Measurements from ENCODE around the gene ZSCAN5B.
"Not testable (repeated sequence)": the region's sequence is repeated elsewhere in the genome, so short reads cannot be mapped to it uniquely, and the experiment has no call there.

ZSCAN5B gene

GRCh38 chr19:56207581-56207980, 10.0 kb upstream of the ZSCAN5B start:
- not testable (repeated sequence) for H3K36me3 ChIP-seq (ENCODE audit: control insufficient read depth in 1 of 2, insufficient read depth in 2 of 2, low read length in 2 of 2); H3K18ac ChIP-seq (ENCODE audit: low read length); H3K4ac ChIP-seq (ENCODE audit: low read depth, low read length); H4K8ac ChIP-seq (ENCODE audit: low read depth, low read length); H3K79me1 ChIP-seq (ENCODE audit: low read length); H2BK5ac ChIP-seq (ENCODE audit: low read depth, low read length, poor library complexity); H2BK120ac ChIP-seq (ENCODE audit: insufficient read depth, low read length, poor library complexity); H2AK5ac ChIP-seq (ENCODE audit: low read length); H3K4me2 ChIP-seq (ENCODE audit: low read length); H2AFZ ChIP-seq (ENCODE audit: insufficient read depth, low read length, poor library complexity); H3K9ac ChIP-seq (ENCODE audit: low read length); H3K27ac ChIP-seq (ENCODE audit: low read depth, low read length); H3K4me3 ChIP-seq (ENCODE audit: low read depth, low read length); H4K12ac ChIP-seq (ENCODE audit: low read depth, low read length); H4K91ac ChIP-seq (ENCODE audit: low read depth, low read length); H3K27me3 ChIP-seq (ENCODE audit: insufficient read depth, low read length); DNase-seq; H3K9me3 ChIP-seq (ENCODE audit: insufficient read depth, low read depth, low read length); H3K23ac ChIP-seq (ENCODE audit: low read length); H2BK12ac ChIP-seq (ENCODE audit: low read length); H3K79me2 ChIP-seq (ENCODE audit: control insufficient read depth, insufficient read depth, low read length, poor library complexity); H3K4me1 ChIP-seq (ENCODE audit: control insufficient read depth in 1 of 2, insufficient read depth in 2 of 2, low read length in 2 of 2); H3K14ac ChIP-seq (ENCODE audit: low read length)
- no CpG with 5 or more reads among the region's 5 CpGs for WGBS (ENCODE audit: extremely low coverage, insufficient coverage, insufficient read length)

- Histone ChIP-seq H3K18ac (ENCODE audit: low read length) (no peak within 1 kb of the TSS), H2BK5ac (ENCODE audit: low read depth, low read length, poor library complexity) (no peak within 1 kb of the TSS), H4K91ac (ENCODE audit: low read depth, low read length) (no peak within 1 kb of the TSS), H3K4me3 (ENCODE audit: low read depth, low read length) (no peak within 1 kb of the TSS), H3K36me3 (ENCODE audit: control insufficient read depth in 1 of 2, insufficient read depth in 2 of 2, low read length in 2 of 2) (no peaks in the 10 kb centered on the region), H3K9me3 (ENCODE audit: insufficient read depth, low read depth, low read length) (no peaks in the 10 kb centered on the region), H2BK120ac (ENCODE audit: insufficient read depth, low read length, poor library complexity) (no peak within 1 kb of the TSS), H2AK5ac (ENCODE audit: low read length) (no peak within 1 kb of the TSS), H3K79me1 (ENCODE audit: low read length) (no peaks in the 10 kb centered on the region), H2AFZ (ENCODE audit: insufficient read depth, low read length, poor library complexity) (no peak within 1 kb of the TSS), H3K9ac (ENCODE audit: low read length) (no peak within 1 kb of the TSS), H4K12ac (ENCODE audit: low read depth, low read length) (no peak within 1 kb of the TSS), H3K79me2 (ENCODE audit: control insufficient read depth, insufficient read depth, low read length, poor library complexity) (no peaks in the 10 kb centered on the region), H2BK12ac (ENCODE audit: low read length) (no peak within 1 kb of the TSS), H3K4ac (ENCODE audit: low read depth, low read length) (no peak within 1 kb of the TSS), H3K4me2 (ENCODE audit: low read length) (no peak within 1 kb of the TSS), H3K27me3 (ENCODE audit: insufficient read depth, low read length) (no peaks in the 10 kb centered on the region), H3K27ac (ENCODE audit: low read depth, low read length) (no peak within 1 kb of the TSS), H3K23ac (ENCODE audit: low read length) (no peak within 1 kb of the TSS), H4K8ac (ENCODE audit: low read depth, low read length) (no peak within 1 kb of the TSS), H3K4me1 (ENCODE audit: control insufficient read depth in 1 of 2, insufficient read depth in 2 of 2, low read length in 2 of 2) (no peaks in the 10 kb centered on the region), H3K14ac (ENCODE audit: low read length) (no peak within 1 kb of the TSS)
- WGBS (ENCODE audit: extremely low coverage, insufficient coverage, insufficient read length): no CpG with 5 or more reads among the region's 3 CpGs
- DNase-seq: no peak
These were observed 4.4 kb upstream of the ZSCAN5B start, which contains the start of gene ZSCAN5C for GRCh38 chr19:56201973-56202372. Gene ZSCAN5C (plus strand): TSS chr19:56202273. CDS start chr19:56205914, 3,641 bp downstream.

GRCh38 chr19:56199687-56200086, 2.1 kb upstream of the ZSCAN5B start:
- Histone ChIP-seq H2BK5ac (ENCODE audit: low read depth, low read length, poor library complexity) (no peak overlapping the region), H2AK5ac (ENCODE audit: low read length) (no peak overlapping the region), H3K9me3 (ENCODE audit: insufficient read depth, low read depth, low read length) (no peaks in the 10 kb centered on the region), H3K14ac (ENCODE audit: low read length) (no peak overlapping the region), H3K4me2 (ENCODE audit: low read length) (no peak overlapping the region), H3K4me1 (ENCODE audit: control insufficient read depth in 1 of 2, insufficient read depth in 2 of 2, low read length in 2 of 2) (no peaks in the 10 kb centered on the region), H3K18ac (ENCODE audit: low read length) (no peak overlapping the region), H3K36me3 (ENCODE audit: control insufficient read depth in 1 of 2, insufficient read depth in 2 of 2, low read length in 2 of 2) (no peaks in the 10 kb centered on the region), H3K4ac (ENCODE audit: low read depth, low read length) (no peak overlapping the region), H3K79me1 (ENCODE audit: low read length) (no peaks in the 10 kb centered on the region), H3K79me2 (ENCODE audit: control insufficient read depth, insufficient read depth, low read length, poor library complexity) (no peaks in the 10 kb centered on the region), H3K4me3 (ENCODE audit: low read depth, low read length) (no peak overlapping the region), H4K8ac (ENCODE audit: low read depth, low read length) (no peak overlapping the region), H3K27ac (ENCODE audit: low read depth, low read length) (no peak overlapping the region), H4K91ac (ENCODE audit: low read depth, low read length) (no peak overlapping the region), H2BK12ac (ENCODE audit: low read length) (no peak overlapping the region), H3K9ac (ENCODE audit: low read length) (no peak overlapping the region), H4K12ac (ENCODE audit: low read depth, low read length) (no peak overlapping the region), H3K23ac (ENCODE audit: low read length) (no peak overlapping the region), H2AFZ (ENCODE audit: insufficient read depth, low read length, poor library complexity) (no peak overlapping the region), H2BK120ac (ENCODE audit: insufficient read depth, low read length, poor library complexity) (no peak overlapping the region), H3K27me3 (ENCODE audit: insufficient read depth, low read length) (no peaks in the 10 kb centered on the region)
- no CpG with 5 or more reads among the region's 7 CpGs for WGBS (ENCODE audit: extremely low coverage, insufficient coverage, insufficient read length)
- DNase-seq: no peak

- H3K27me3 ChIP-seq (ENCODE audit: insufficient read depth, low read length): no peaks in the 10 kb centered on the region
- no peaks in the 10 kb centered on the region for H3K4me1 ChIP-seq (ENCODE audit: control insufficient read depth in 1 of 2, insufficient read depth in 2 of 2, low read length in 2 of 2)
- H3K4me2 ChIP-seq (ENCODE audit: low read length): no peak overlapping the region
- H4K12ac ChIP-seq (ENCODE audit: low read depth, low read length): no peak overlapping the region
- H3K18ac ChIP-seq (ENCODE audit: low read length): no peak overlapping the region
- no peak overlapping the region for H3K23ac ChIP-seq (ENCODE audit: low read length)
- H2AFZ ChIP-seq (ENCODE audit: insufficient read depth, low read length, poor library complexity): no peak overlapping the region
- DNase-seq: no peak
- no peak overlapping the region for H3K27ac ChIP-seq (ENCODE audit: low read depth, low read length)
- H2AK5ac ChIP-seq (ENCODE audit: low read length): no peak overlapping the region
- H2BK120ac ChIP-seq (ENCODE audit: insufficient read depth, low read length, poor library complexity): no peak overlapping the region
- H4K8ac ChIP-seq (ENCODE audit: low read depth, low read length): no peak overlapping the region
- H3K79me1 ChIP-seq (ENCODE audit: low read length): no peaks in the 10 kb centered on the region
- no peak overlapping the region for H2BK5ac ChIP-seq (ENCODE audit: low read depth, low read length, poor library complexity)
- H4K91ac ChIP-seq (ENCODE audit: low read depth, low read length): no peak overlapping the region
- H3K36me3 ChIP-seq (ENCODE audit: control insufficient read depth in 1 of 2, insufficient read depth in 2 of 2, low read length in 2 of 2): no peaks in the 10 kb centered on the region
- H3K79me2 ChIP-seq (ENCODE audit: control insufficient read depth, insufficient read depth, low read length, poor library complexity): no peaks in the 10 kb centered on the region
- H3K4ac ChIP-seq (ENCODE audit: low read depth, low read length): no peak overlapping the region
- no peak overlapping the region for H2BK12ac ChIP-seq (ENCODE audit: low read length)
- no peak overlapping the region for H3K9ac ChIP-seq (ENCODE audit: low read length)
- no peak overlapping the region for H3K4me3 ChIP-seq (ENCODE audit: low read depth, low read length)
- H3K9me3 ChIP-seq (ENCODE audit: insufficient read depth, low read depth, low read length): no peaks in the 10 kb centered on the region
- no CpG with 5 or more reads among the region's 12 CpGs for WGBS (ENCODE audit: extremely low coverage, insufficient coverage, insufficient read length)
- no peak overlapping the region for H3K14ac ChIP-seq (ENCODE audit: low read length)
These were observed 3.5 kb downstream of the ZSCAN5B start for GRCh38 chr19:56193981-56194640.
